Measurements from ENCODE around the gene FAM180A.

DNA sequence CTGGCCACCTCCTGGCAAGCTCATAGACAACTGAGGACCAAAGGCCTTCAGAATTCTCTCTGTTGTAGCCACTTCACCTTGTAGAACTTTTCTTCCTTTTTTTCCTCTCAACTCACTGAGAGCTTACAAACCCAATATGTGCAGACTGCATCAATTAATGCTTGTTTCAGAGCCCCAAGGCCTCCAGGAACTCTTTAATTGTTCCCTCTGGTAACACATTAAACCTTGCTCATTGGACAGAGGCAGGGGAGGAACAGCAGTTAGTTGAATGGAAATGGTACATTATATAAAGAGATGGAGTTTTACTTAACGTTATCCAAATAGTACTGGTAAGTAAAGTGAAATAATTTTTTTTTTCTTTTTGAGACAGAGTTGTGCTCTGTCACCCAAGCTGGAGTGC lies 61.1 kb downstream of the FAM180A start:
- TF ChIP-seq YY1 (IDR thresholded peaks at IDR 0.05; ENCODE audit: insufficient read depth, insufficient read length) (no peak), SUZ12 (IDR thresholded peaks at IDR 0.05; ENCODE audit: extremely low read depth, insufficient read depth, insufficient read length) (no peak)
